CMK (cell line): ENCODE measurements around the gene SUGP2.

Source experiments
- DNase-seq: peaks from one replicate; pipeline ENCODE4 v3.0.0-alpha.2; 2010; ENCODE audit warnings: low read depth

The SUGP2 gene

GRCh38 chr19:19059018-19059836 lies 25.9 kb upstream of the SUGP2 start:
- DNase-seq, result no peak

DNA sequence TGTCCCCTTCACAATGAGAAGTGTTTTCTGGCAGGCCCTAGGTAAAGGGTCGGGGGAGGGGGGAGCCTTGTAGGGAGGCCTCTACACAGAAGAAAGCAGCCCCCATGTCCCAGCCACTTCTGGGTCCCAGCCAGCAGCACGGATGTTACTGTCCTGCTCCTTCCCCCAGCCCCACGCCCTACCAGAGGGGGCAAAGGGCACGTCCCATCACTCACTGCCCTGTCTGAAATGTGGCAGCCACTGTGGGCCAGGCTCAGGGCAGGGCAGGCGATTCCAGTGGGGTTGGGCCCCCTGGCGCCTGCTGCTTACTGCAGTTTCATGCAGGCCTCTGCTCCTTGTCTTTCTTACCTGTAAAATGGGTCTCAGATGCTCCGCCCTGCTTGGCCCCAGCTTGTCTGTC lies 24.4 kb upstream of the SUGP2 start:
- DNase-seq, result no peak

- DNase-seq, result no peak
These were observed 24.0 kb upstream of the SUGP2 start for GRCh38 chr19:19057317-19057716.

- DNase-seq, result no peak
These were observed 23.4 kb upstream of the SUGP2 start for GRCh38 chr19:19056636-19057275.

GRCh38 chr19:19055701-19056100 lies 22.4 kb upstream of the SUGP2 start:
- DNase-seq, result no peak

- no peak for DNase-seq
These were observed 21.7 kb upstream of the SUGP2 start for GRCh38 chr19:19054939-19055440.

DNA sequence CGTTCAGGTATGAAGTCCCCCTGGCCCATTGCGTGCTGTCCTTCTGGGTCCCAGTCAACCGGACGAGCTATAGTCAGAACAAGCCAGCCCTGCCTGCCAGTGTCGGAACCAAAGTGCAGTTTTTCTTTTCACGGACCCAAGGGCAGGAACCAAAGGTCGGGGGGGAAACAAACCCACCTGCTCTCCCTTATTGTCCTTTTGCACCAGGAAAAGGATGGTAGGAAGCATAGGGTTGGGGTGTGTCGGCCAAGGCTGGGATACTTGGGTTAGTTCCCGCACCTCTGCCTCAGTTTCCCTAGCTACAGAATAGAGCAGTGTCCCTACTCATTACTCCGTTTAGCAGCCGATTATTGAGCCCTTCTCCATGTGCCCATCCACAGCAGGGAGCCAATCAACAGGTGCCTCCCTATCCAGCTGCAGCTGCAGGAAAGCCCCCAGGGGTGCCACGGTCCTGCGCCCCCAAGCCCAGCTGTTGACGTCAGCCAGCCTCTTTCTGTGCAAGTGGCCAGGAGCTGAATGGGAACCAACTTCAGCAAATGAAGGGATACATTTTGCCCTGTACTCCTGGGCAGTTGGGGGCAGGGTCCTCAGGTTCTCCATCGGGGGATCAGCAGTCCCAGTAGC lies 21.1 kb upstream of the SUGP2 start:
- no peak for DNase-seq

DNA sequence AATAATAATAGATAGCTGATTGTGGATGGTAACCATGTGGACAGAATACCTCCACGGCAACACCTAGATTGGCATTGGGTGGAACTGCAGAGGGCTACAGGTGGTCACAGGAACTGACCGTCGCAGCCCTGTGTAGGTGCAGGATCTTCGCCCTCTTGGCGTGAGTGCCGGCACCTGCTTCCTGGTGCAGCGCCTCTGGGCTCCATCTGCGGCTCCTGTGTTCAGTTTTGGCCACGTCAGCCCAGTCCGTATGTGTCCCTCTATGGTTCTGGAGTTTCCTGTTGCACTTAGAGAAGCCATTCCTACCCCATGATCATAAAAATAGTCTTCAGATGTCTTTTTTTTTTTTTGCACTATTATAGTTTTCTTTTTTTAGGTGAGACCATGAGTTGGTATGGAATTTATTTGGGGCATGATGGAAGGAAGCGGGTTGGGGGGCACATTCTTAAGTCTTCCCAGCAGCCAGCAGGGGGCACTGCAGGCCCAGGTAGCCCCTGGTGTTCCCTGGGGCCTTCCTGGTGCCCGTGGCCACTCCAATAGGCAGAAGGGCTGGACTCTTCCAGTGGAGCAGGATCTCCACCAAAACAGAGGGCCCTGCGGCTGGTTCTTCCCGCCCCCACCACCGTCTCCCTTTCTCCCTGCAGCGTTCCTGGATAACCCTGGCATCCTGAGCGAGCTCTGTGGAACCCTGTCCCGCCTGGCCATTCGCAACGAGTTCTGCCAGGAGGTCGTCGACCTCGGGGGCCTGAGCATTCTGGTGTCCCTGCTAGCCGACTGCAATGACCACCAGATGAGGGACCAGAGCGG lies 20.4 kb upstream of the SUGP2 start:
- DNase-seq, result no peak

- no peak for DNase-seq
These were observed 19.6 kb upstream of the SUGP2 start for GRCh38 chr19:19052921-19053320.

- no peak for DNase-seq
These were observed 18.3 kb upstream of the SUGP2 start for GRCh38 chr19:19051478-19052213.

GRCh38 chr19:19050731-19051130 lies 17.4 kb upstream of the SUGP2 start:
- no peak for DNase-seq

GRCh38 chr19:19050104-19050503 lies 16.8 kb upstream of the SUGP2 start:
- no peak for DNase-seq

DNA sequence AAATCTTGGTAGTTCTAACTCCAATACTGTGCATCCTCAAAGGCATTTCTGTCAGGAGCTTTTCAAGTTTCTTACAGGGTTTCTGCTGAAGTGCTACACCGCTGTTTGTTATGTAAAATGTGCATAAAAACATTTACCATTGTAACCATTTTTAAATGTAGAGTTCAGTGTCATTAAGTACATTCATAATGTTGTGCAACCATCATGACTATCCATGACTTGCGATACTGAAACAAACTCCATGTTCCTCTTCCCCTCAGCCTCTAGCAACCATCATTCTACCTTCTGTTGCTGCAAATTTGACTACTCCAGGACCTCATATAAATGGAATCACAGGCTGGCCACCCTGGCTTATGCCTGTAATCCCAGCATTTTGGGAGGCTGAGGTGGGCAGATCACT lies 16.1 kb upstream of the SUGP2 start:
- DNase-seq, result no peak

DNA sequence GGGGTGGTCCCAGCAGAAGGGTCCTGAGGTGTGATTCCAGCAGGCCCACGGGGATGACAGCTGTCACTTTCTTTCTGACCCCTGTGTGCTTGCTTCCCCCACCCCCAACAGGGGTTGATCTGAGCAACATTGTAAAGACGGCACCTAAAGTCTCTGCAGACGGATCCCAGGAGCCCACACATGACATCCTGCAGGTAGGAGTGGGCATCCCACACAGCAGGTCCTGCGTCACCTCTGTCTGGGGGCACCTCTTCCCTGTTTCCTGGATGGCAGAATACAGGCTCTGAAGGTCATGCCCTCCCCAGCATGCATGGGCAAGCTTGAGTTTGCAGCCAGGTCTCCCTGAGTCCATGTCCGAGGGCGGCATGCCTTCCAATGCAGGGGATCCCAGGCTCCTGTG lies 10.6 kb upstream of the SUGP2 start:
- DNase-seq, result no peak

DNA sequence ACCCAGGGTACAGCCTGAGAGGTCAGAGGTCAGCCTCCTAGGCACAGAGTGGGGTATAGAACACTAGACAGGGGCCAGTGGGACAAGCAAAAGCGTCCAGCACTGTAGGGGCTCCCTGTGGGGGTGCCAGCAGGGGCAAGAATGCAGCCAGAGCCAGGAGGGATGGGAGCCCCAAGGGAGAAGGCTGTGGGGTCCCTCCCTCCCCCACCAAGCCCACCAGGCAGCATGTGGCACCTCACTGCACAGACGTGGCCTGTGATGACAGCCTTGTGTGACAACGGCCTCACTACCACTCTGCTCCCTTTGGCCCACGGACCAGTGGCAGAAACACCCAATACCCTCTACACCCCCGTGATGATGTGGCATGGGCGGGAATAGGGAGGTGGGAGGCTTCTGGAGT lies 10.2 kb upstream of the SUGP2 start:
- DNase-seq, result no peak

GRCh38 chr19:19042732-19043280 lies 9.5 kb upstream of the SUGP2 start:
- DNase-seq, result no peak

GRCh38 chr19:19040417-19040816 lies 7.1 kb upstream of the SUGP2 start:
- no peak for DNase-seq

DNA sequence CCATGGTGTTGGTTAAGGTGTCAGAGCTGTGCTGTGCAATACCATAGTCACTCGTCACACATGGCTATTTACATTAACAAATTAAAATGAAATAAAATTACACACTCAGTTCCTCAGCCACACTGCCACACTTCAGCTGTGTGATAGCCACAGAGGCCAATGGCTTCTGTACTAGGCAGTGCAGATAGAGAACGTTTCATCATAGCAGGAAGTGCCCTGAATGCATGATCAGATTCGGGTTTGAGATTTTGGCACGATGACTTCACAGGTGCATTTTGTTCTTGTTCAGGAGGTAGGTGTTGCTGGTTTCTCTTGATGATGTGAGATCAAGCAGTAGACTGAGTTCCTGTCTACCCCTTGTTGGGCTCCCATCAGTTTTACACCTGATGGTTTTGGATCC lies 6.6 kb upstream of the SUGP2 start:
- no peak for DNase-seq

GRCh38 chr19:19034204-19034624 lies 897 bp upstream of the SUGP2 start:
- peak; percentile 68 for DNase-seq

DNA sequence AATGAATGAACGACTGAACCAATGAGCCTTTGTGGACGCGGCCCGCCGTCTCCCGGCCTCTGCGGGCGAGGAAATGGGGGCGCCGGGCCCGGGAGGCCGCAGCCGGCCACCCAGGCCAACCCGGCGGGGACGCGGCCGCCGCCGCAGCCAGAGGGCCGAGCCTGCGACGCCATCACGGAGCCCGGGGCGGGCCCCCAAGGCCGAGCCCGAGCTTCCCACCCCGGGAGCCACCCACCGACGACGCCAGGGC lies 216 bp downstream of the SUGP2 start:
- DNase-seq, result no peak

- peak; percentile 81 for DNase-seq
These were observed 719 bp downstream of the SUGP2 start for GRCh38 chr19:19032420-19033175.
